Keratinocyte (primary cell): ENCODE results near the gene CDKAL1. TPM values are rescaled to one million over a fixed set of nuclear protein-coding genes. Genes with fewer than 3 reads are reported as not detected.
A peak's percentile ranks its signal among the peaks of the same experiment; 100 is the strongest.

ENCODE experiments used
- DNase-seq: peaks from one replicate; pipeline ENCODE4 v3.0.0-alpha.2; 2011; ENCODE audit warnings: low read depth, missing footprints, low spot score
- FAIRE-seq: peaks from 2 replicates; lab custom pipeline; 2011; peaks lifted over from hg19 to GRCh38; lab: Jason Lieb, UNC
- H2AFZ ChIP-seq: 2 replicates; pipeline ENCODE4 v1.6.0; 2012; ENCODE audit warnings: low read length, control low read depth, inconsistent platforms; ENCODE audit not compliant: control insufficient read depth
- H3K27ac ChIP-seq: 2 replicates; pipeline ENCODE4 v1.5.1; 2011; ENCODE audit warnings: low read length; ENCODE audit not compliant: control insufficient read depth, insufficient read depth
- H3K27me3 ChIP-seq: 3 replicates; pipeline ENCODE4 v1.6.0; 2011; ENCODE audit warnings: low read length; ENCODE audit not compliant: control insufficient read depth, insufficient read depth; ENCODE audit errors: extremely low read depth
- H3K36me3 ChIP-seq, 2 experiments: 2 replicates in 1 of 2; 3 replicates in 1 of 2; pipeline ENCODE4 v1.5.1; 2011; ENCODE audit warnings: low read length in 2 of 2, mild to moderate bottlenecking in 1 of 2; ENCODE audit not compliant: control insufficient read depth in 2 of 2, insufficient read depth in 2 of 2; ENCODE audit errors: extremely low read depth in 1 of 2
- H3K4me1 ChIP-seq: 3 replicates; pipeline ENCODE4 v1.5.1; 2011; ENCODE audit warnings: low read length; ENCODE audit not compliant: control insufficient read depth, insufficient read depth; ENCODE audit errors: extremely low read depth
- H3K4me2 ChIP-seq: 3 replicates; pipeline ENCODE4 v1.6.0; 2011; ENCODE audit warnings: low read depth, low read length; ENCODE audit not compliant: control insufficient read depth, insufficient read depth; ENCODE audit errors: extremely low read depth
- H3K4me3 ChIP-seq, 3 experiments: fragments of 200-600 bp in 1 of 3; sonication (generic) in 1 of 3; 2 replicates in 2 of 3; 3 replicates in 1 of 3; pipeline ENCODE4 v1.5.1; 2011 to 2016; ENCODE audit warnings: low read length in 3 of 3, mild to moderate bottlenecking in 3 of 3, control low read depth in 2 of 3, inconsistent platforms in 1 of 3, low read depth in 1 of 3, mixed read lengths in 1 of 3, mixed run types in 1 of 3, moderate library complexity in 1 of 3; ENCODE audit not compliant: control insufficient read depth in 2 of 3, insufficient read depth in 2 of 3; ENCODE audit errors: extremely low read depth in 1 of 3
- H3K79me2 ChIP-seq: 2 replicates; pipeline ENCODE4 v1.6.0; 2012; ENCODE audit warnings: low read length; ENCODE audit not compliant: control insufficient read depth, insufficient read depth
- H3K9ac ChIP-seq: 3 replicates; pipeline ENCODE4 v1.6.0; 2011; ENCODE audit warnings: low read length; ENCODE audit not compliant: control insufficient read depth, insufficient read depth; ENCODE audit errors: extremely low read depth
- H3K9me1 ChIP-seq: 3 replicates; pipeline ENCODE4 v1.6.0; 2011; ENCODE audit warnings: low read length; ENCODE audit not compliant: control insufficient read depth, insufficient read depth; ENCODE audit errors: extremely low read depth
- H3K9me3 ChIP-seq: 2 replicates; pipeline ENCODE4 v1.5.1; 2012; ENCODE audit warnings: low read depth, low read length; ENCODE audit not compliant: control insufficient read depth
- H4K20me1 ChIP-seq: 3 replicates; pipeline ENCODE4 v1.6.0; 2011; ENCODE audit warnings: low read length; ENCODE audit not compliant: control insufficient read depth, insufficient read depth; ENCODE audit errors: extremely low read depth
- EZH2 ChIP-seq: IDR thresholded peaks from one replicate; pipeline ENCODE4 v1.6.1; 2012; ENCODE audit warnings: inconsistent platforms, mild to moderate bottlenecking, low read length, moderate library complexity
- dilution Hi-C: fragments of 300-500 bp; cut with MboI; formaldehyde crosslinking; loops from one replicate; pipeline ENCODE4 v1.7.0; 2020; ENCODE audit warnings: low sequenced_read_pairs; ENCODE audit not compliant: extremely low pct_ligation_motif_present
- polyA plus RNA-seq, 5 experiments: library from polyadenylated mRNA; depleted of rRNA in 3 of 5; stranded (reverse) in 3 of 5; stranded (forward) in 1 of 5; unstranded in 1 of 5; fragments of >200 nt; gene quantifications; 1 replicate in 1 of 5; 2 replicates in 3 of 5; 3 replicates in 1 of 5; pipeline versions ENCODE4 v1.2.1 to v1.2.3, GENCODE V29; 2011 to 2012; ENCODE audit warnings: missing spikeins in 2 of 5, low read depth in 1 of 5, low replicate concordance in 1 of 5
- TF ChIP-seq, protein P1 (sequence below), 3 experiments: IDR thresholded peaks in 1 of 3; conservative IDR thresholded peaks in 1 of 3; optimal IDR thresholded peaks in 1 of 3; 2 replicates in 2 of 3; 3 replicates in 1 of 3; pipeline versions ENCODE3 to v1.5.1; 2011; ENCODE audit warnings: low read length in 3 of 3, mild to moderate bottlenecking in 3 of 3, moderate library complexity in 2 of 3, control low read depth in 1 of 3, inconsistent platforms in 1 of 3; ENCODE audit not compliant: insufficient read depth in 2 of 3; ENCODE audit errors: extremely low read depth in 1 of 3

CDKAL1 gene
- polyA plus RNA-seq, 1 donor (not counting 4 experiments of a cell fraction or from before 2014, with no cell fraction given) = 5.6 TPM

DNA sequence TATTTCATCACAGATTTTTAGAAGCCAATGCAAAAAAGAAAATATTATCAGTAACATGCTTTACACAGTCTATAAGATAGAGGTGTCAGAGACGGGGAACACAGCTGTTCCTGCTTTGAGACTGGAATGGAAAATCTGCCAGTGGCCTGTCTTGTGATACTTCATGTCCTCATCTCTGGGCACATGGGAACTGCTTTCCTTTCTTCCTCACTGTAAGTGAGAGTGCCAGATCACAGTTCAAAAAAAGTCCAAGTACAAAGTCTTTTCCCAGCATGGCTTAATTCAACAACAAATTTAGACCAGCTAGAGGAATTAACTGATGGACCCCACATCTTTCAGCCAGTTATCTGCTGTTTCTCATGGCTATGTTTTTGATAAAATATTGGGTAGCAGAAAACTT lies 490.4 kb downstream of the CDKAL1 start:
- Histone ChIP-seq H3K79me2 (no peaks in the 10 kb centered on the region), H4K20me1 (no peaks in the 10 kb centered on the region), H3K27me3 (no peaks in the 10 kb centered on the region), H3K27ac (no peak overlapping the region), H3K9me1 (no peaks in the 10 kb centered on the region), H3K9me3 (no peaks in the 10 kb centered on the region), H3K4me2 (no peak overlapping the region), H3K36me3 (no peaks in the 10 kb centered on the region), H2AFZ (no peak overlapping the region), H3K4me3 (no peak overlapping the region), H3K9ac (no peak overlapping the region), H3K4me1 (peaks cover 35% of the 10 kb centered on the region)
- no peak for FAIRE-seq
- no peak for DNase-seq
- dilution Hi-C loops = no loop called here
- TF ChIP-seq, protein P1, sequence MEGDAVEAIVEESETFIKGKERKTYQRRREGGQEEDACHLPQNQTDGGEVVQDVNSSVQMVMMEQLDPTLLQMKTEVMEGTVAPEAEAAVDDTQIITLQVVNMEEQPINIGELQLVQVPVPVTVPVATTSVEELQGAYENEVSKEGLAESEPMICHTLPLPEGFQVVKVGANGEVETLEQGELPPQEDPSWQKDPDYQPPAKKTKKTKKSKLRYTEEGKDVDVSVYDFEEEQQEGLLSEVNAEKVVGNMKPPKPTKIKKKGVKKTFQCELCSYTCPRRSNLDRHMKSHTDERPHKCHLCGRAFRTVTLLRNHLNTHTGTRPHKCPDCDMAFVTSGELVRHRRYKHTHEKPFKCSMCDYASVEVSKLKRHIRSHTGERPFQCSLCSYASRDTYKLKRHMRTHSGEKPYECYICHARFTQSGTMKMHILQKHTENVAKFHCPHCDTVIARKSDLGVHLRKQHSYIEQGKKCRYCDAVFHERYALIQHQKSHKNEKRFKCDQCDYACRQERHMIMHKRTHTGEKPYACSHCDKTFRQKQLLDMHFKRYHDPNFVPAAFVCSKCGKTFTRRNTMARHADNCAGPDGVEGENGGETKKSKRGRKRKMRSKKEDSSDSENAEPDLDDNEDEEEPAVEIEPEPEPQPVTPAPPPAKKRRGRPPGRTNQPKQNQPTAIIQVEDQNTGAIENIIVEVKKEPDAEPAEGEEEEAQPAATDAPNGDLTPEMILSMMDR (optimal IDR thresholded peaks at IDR 0.05 in 1 of 3, IDR thresholded peaks at IDR 0.05 in 1 of 3, conservative IDR thresholded peaks at IDR 0.05 in 1 of 3; ENCODE audit: extremely low read depth in 1 of 3, insufficient read depth in 2 of 3, low read length in 3 of 3) = no peak
- no peak for TF ChIP-seq EZH2

DNA sequence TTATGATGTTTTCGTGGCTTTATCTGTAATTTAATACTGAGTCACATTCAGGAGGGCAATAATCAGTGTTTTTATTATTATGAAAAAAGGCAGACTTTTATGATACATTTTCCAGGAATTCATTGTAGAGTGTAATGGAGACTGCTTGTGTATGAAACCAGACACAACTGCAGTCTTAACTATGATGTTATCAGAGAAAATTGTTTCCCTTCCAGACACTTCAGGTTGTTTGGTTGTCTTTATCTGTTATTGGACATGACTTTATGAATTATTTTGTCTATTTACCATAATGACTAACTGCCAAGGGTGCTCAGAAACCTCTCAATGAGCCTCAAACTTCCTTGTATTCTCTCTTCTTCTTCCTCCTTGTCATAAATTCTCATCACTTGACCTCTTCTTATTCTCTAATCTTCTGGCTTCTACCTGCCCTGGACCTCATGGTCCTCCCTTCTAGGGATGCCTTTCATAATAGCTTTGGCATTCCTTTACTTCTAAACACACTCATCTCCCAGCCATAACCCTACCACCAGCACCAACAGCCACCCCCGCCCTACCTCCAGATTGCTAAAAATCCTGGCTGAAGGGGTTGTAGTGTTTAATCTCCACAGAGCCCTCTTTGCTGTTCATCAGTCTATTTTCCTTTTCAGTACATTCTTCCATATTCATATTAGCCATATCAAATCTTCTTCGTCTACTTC lies 492.5 kb downstream of the CDKAL1 start:
- FAIRE-seq (no peak), DNase-seq (peak; percentile 15)
- H3K9me1 ChIP-seq = no peaks in the 10 kb centered on the region
- peak overlapping the region; percentile 39 for H2AFZ ChIP-seq
- no peak overlapping the region for H3K4me3 ChIP-seq
- no peaks in the 10 kb centered on the region for H3K9me3 ChIP-seq
- no peaks in the 10 kb centered on the region for H3K27me3 ChIP-seq
- TF ChIP-seq, protein P1 (optimal IDR thresholded peaks at IDR 0.05 in 1 of 3, IDR thresholded peaks at IDR 0.05 in 1 of 3, conservative IDR thresholded peaks at IDR 0.05 in 1 of 3; ENCODE audit: extremely low read depth in 1 of 3, insufficient read depth in 2 of 3, low read length in 3 of 3) = no peak
- TF ChIP-seq EZH2 = no peak
- dilution Hi-C loops = no loop called here
- no peaks in the 10 kb centered on the region for H3K36me3 ChIP-seq
- H3K4me2 ChIP-seq = peak overlapping the region; percentile 14
- no peak overlapping the region for H3K9ac ChIP-seq
- H3K4me1 ChIP-seq = peaks cover 30% of the 10 kb centered on the region
- no peaks in the 10 kb centered on the region for H4K20me1 ChIP-seq
- peak overlapping the region; percentile 45 for H3K27ac ChIP-seq
- H3K79me2 ChIP-seq = no peaks in the 10 kb centered on the region
